ENCODE data around the gene PTPDC1. TPM values are rescaled to one million over a fixed set of nuclear protein-coding genes. Genes with fewer than 3 reads are reported as not detected.
"Not testable (repeated sequence)": the region's sequence is repeated elsewhere in the genome, so short reads cannot be mapped to it uniquely, and the experiment has no call there.

Gene PTPDC1
- total RNA-seq, 1 experiment from 2014 or later: 12.4 TPM

DNA sequence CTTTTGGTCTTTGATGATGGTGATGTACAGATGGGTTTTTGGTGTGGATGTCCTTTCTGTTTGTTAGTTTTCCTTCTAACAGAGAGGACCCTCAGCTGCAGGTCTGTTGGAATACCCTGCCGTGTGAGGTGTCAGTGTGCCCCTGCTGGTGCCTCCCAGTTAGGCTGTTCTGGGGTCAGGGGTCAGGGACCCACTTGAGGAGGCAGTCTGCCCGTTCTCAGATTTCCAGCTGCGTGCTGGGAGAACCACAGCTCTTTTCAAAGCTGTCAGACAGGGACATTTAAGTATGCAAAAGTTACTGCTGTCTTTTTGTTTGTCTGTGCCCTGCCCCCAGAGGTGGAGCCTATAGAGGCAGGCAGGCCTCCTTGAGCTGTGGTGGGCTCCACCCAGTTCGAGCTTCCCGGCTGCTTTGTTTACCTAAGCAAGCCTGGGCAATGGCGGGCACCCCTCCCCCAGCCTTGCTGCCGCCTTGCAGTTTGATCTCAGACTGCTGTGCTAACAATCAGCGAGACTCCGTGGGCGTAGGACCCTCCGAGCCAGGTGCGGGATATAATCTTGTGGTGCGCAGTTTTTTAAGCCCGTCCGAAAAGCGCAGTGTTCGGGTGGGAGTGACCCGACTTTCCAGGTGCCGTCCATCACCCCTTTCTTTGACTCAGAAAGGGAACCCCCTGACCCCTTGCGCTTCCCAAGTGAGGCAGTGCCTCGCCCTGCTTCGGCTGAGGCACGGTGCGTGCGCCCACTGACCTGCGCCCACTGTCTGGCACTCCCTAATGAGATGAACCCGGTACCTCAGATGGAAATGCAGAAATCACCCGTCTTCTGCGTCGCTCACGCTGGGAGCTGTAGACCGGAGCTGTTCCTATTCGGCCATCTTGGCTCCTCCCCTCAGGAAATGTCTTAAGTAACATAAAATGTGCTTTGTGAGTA lies 10.2 kb downstream of the PTPDC1 start:
- not testable (repeated sequence) for DNase-seq (ENCODE audit: low spot score)

DNA sequence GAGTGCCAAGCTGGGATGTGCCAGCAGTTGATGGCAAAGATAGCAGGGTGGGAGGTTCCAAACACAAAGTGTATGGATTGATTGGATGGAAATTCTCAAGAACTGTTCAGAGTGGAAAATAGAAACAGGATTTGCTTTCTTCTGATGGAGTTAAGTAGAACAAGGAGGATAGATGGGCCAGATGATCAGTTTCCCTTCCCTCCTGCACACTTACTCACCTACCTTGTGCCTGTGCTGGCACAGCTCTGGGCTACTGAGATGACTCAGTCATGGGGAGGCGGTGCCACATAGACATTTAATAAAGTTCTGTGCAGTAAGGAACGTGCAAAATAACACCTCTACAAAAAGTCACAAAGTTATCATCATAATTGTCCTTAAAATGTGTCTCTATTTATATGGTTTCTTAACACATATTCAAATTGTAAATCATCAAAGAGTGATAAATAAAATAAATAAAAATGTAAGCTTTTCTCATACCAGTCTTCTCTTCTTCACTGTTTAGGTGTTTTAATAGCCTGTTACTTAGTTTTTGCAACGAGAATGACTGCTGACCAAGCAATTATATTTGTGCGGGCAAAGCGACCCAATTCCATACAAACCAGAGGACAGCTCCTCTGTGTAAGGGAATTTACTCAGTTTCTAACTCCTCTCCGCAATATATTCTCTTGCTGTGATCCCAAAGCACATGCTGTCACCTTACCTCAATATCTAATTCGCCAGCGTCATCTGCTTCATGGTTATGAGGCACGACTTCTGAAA lies 12.7 kb downstream of the PTPDC1 start:
- DNase-seq (ENCODE audit: low spot score): peak; percentile 64

DNA sequence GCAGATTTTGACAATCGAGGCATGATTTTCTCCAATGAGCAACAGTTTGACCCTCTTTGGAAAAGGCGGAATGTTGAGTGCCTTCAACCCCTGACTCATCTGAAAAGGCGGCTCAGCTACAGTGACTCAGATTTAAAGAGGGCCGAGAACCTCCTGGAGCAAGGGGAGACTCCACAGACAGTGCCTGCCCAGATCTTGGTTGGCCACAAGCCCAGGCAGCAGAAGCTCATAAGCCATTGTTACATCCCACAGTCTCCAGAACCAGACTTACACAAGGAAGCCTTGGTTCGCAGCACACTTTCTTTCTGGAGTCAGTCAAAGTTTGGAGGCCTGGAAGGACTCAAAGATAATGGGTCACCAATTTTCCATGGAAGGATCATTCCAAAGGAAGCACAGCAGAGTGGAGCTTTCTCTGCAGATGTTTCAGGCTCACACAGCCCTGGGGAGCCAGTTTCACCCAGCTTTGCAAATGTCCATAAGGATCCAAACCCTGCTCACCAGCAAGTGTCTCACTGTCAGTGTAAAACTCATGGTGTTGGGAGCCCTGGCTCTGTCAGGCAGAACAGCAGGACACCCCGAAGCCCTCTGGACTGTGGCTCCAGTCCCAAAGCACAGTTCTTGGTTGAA lies 13.6 kb downstream of the PTPDC1 start:
- DNase-seq (ENCODE audit: low spot score): peak; percentile 84

DNA sequence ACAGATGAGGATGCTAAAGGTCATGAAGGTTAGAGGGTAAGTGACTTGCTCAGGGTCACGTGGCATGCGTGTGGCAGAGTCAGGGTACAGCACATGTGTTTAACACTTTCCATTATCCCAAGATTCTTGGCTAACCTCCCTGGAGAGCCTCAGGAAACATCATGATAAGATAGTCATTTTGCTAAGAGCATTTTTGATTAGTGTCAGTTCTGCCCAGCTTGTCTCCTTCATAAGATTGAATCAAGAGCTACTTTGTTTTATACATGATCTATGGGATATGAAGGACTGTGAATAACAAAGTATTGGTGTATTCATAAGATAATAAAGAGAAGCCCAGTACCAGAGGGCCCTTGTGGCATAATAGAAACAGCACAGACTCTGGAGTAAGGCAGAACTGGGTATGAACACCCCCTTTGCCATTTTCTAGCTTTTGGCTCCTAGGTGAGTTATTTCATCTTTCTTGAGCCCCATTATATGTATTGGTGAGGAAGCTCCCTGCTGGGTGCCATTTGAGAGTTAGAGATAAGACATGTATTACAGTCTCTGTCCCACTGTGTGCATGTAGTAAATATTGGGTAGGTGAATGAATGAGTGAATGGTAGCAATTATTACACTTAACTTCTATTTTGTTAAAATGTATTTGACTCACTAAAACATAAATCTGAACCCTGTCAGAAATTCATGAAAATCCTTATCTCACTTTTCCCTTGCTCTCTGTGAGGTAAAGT lies 16.1 kb downstream of the PTPDC1 start:
- no peak for DNase-seq (ENCODE audit: low spot score)

DNA sequence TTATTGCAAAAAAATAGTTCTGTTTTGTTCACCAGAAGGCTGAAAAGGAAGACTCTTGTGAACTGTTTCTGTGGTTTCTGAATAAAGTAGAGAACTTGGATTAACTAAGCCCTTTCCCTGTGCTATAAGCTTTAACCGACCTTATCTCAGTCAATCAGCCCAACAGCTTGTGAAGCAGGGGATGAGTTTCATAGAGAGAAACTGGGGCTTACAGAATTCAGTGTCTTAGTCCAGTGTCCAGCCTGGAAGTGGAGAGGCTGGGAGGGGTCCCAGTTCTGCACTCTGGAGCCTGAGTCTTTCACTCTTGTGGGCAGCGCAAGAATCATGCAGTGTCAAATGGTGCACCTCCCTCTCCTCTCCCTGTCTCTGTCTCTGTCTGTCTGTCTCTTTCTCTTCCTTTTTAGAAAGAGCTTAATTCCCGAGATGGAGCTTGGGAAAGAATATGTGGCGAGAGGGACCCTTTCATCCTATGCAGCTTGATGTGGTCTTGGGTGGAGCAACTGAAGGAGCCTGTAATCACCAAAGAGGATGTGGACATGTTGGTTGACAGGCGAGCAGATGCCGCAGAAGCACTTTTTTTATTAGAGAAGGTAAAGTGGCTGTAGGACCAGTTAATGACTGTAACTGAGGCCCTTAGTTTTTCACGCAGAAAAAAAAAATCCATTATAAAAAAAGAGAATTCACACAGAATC lies 17.0 kb downstream of the PTPDC1 start:
- no peak for DNase-seq (ENCODE audit: low spot score)

DNA sequence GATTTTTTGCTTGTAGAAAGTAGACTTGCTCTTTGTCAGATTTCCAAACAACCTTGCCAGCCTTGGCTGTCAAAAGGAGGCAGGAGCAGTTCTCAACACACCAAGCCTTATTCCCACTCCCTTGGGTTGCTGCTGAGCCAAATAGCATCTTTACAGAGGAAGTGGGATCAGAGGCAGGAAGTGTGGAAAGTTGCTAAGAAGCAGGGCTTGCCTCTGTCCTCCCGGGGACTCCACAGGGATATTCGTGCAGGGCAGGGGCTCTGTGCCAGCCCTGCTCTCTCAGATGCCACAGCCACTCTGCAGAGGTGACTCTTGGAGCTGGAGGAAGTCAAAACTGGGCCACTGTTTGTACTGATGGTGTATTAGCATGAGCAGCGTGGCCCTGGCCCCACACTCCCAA lies 24.3 kb downstream of the PTPDC1 start:
- no peak for DNase-seq (ENCODE audit: low spot score)

DNA sequence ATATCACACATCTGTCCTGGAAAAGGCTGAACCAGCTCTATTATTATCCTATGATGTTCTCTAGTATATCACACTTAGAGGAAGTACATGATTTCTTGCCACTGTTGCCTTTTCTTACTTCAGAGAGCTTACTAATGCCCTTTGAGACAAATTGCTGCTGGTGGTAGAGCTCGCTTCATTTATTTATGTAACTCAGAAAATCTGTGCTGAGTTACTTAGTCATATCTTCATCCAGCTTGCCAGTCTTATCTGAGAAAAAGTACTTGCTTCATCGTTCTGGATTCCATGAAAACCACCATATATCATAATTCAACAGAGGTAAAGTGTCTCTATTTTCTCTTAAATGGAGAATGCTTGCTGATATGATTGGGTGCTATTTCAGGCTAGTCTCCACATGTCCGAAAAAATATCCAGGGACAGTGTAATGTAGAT lies 26.6 kb downstream of the PTPDC1 start:
- DNase-seq (ENCODE audit: low spot score): peak; percentile 25

DNA sequence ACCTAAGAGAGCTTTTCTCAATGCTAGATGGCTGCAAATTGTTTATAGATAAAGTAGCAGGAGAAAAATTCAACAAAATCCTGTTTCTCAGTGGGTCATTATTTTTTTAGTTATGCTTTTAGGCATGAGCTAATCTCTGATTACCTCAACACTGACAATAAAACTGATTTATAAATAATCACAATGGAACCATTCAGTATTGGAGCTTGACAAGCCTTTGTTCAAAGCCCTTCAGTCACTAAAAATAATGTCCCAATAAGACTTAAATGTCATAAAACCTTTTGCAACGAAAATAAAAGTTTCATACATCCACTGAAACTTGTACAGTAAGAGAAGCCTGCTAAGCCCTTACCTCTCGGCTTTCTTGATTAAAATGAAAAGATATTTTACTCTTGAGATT lies 27.2 kb downstream of the PTPDC1 start:
- no peak for DNase-seq (ENCODE audit: low spot score)

DNA sequence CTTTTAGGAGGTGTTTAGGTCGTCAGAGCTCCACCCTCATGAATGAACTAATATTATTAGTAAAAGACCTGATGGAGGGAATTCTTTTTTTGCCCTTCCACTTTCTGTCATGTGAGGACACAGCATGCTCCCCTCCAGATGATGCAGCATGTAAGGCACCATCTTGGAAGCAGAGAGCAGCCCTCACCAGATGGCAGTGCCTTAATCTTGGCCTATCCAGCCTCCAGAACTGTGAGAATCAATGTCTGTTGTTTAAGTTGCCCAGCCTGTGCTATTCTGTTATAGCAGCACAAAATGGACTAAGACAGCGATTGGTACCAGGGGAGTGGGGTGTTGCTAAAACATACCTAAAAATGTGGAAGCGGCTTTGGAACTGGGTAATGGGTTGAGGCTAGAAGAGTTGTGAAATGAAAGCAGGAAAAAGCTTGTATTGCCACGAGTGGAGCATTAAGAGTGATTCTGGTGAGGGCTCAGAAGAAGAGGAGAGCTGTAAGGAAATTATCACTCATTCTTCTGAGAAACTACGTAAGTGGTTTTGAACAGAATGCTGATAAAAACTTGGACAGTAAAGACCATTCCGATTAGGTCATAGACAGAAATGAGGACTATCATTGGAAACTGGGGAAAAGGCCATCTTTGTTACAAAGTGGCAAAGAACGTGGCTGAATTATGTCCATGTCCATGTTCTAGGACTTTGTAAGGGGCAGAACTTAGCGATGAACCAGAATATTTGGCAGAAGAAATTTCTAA lies 28.6 kb downstream of the PTPDC1 start:
- DNase-seq (ENCODE audit: low spot score): no peak

DNA sequence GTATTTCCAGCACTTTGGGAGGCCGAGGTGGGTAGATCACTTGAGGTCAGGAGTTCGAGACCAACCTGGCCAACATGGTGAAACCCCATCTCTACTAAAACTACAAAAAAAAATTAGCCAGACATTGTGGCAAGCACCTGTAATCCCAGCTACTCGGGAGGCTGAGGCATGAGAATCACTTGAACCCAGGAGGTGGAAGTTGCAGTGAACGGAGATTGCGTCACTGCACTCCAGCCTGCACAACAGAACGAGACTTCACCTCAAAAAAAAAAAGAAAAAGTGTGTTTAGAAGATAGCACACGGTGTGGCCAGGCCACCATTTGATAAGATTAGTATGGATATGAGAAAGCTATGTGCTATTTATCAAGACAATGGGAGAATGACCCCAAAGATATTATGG lies 35.8 kb downstream of the PTPDC1 start:
- not testable (repeated sequence) for DNase-seq (ENCODE audit: low spot score)

DNA sequence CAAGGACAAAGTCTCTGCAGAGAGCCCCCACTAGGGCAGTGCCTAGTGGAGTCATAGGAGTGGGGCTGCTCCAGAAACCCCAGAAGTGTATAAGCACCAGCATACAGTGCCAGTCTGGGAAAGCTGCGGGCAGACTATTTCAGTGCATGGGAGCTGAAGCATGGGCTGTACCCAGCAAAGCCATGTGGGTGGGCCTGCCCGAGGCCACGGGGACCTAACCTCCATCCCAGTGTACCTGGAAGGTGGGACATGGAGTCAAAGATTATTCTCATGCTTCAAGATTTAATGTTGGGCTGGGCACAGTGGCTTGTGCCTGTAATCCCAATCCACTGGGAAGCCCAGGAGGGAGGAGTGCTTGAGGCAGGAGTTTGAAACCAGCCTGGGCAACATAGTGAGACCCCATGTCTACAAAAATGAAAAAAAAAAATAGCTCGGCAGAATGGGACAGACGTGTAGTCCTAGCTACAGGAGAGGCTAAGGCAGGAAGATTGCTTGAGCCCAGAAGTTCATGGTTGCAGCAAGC lies 36.7 kb downstream of the PTPDC1 start:
- DNase-seq (ENCODE audit: low spot score): no peak

DNA sequence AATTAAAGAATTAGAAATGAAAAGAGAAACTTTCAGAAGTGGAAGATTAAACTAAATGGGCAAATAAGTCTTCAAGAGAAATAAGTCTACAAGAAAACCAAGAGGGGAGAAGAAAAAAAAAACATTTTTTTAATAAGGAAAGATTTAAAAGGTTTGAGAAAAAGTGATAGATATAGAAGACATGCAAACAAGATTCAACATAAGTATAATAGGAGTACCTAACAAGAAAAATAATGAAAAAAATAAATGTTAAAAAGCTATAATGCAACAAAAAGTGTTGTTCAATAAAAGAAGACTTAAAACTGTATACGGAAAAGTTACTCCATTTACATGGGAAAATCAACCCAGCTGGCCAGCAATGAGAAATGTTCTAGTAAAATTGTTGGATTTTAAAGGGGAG lies 42.6 kb downstream of the PTPDC1 start:
- no peak for DNase-seq (ENCODE audit: low spot score)

DNA sequence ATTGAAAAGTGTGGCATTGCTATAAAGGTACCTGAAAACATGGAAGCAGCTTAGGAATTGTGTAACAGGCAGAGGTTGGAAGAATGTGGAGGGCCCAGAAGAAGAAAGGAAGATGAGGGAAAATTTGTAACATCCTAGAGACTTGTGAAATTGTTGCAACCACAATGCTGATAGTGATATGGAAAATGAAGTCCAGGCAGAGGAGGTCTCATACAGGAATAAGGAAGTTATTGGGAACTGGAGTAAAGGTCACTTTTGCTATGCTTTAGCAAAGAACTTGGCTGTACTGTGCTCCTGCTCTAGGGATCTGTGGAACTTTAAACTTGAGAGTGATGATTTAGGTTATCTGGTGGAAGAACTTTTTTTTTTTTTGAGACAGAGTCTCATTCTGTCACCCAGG lies 43.5 kb downstream of the PTPDC1 start:
- no peak for DNase-seq (ENCODE audit: low spot score)

DNA sequence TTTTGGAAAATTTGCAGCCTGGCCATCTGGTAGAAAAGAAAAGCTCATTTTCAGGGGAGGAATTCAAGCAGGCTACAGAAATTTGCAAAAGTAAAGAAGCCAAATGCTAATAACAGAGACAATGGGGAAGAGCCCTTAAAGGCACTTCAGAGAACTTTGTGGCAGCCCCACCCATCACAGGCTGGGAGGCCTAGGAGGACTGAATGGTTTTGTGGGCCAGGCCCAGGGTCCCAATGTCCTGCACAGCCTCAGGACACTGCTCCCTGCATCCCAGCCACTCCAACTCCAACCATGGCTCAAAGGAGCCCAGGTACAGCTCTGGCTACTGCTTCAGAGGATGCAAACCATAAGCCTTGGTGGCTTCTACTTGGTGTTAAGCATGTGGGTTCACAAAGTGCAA lies 44.3 kb downstream of the PTPDC1 start:
- no peak for DNase-seq (ENCODE audit: low spot score)

DNA sequence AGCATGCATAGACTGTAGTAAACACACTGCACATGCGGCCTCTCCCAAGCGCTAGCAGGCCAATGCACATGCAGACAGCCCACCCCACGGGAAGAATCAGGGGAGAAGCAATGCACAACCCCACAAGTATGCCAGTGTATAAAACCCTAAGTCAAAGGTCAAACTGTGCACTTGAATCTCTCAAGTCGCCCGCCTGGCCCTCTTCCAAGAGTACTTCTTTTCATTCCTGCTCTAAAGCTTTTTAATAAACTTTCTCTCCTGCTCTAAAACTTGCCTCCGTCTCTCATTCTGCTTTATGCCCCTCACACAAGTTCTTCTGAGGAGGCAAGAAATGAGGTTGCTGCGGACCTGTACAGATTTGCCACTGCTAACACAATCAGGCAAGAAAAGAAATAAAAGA lies 50.4 kb downstream of the PTPDC1 start:
- no peak for DNase-seq (ENCODE audit: low spot score)

DNA sequence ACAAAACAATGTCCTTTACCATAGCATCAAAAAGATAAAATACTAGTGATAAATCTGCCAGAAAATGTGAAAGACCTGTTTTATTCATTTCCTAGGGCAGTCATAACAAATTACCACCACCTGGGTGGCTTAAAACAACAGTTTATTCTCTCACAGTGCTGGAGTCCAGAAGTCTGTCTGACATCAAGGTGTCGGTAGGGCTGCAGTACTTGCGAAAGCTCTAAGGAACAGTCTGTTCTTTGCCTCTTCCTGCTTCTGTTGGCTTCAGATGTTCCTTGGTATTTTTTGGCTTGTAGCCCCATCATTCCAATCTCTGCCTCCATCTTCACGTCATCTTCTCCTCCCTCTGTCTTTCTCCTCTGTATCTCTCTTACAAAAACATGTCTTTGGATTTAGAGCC lies 51.0 kb downstream of the PTPDC1 start:
- no peak for DNase-seq (ENCODE audit: low spot score)

DNA sequence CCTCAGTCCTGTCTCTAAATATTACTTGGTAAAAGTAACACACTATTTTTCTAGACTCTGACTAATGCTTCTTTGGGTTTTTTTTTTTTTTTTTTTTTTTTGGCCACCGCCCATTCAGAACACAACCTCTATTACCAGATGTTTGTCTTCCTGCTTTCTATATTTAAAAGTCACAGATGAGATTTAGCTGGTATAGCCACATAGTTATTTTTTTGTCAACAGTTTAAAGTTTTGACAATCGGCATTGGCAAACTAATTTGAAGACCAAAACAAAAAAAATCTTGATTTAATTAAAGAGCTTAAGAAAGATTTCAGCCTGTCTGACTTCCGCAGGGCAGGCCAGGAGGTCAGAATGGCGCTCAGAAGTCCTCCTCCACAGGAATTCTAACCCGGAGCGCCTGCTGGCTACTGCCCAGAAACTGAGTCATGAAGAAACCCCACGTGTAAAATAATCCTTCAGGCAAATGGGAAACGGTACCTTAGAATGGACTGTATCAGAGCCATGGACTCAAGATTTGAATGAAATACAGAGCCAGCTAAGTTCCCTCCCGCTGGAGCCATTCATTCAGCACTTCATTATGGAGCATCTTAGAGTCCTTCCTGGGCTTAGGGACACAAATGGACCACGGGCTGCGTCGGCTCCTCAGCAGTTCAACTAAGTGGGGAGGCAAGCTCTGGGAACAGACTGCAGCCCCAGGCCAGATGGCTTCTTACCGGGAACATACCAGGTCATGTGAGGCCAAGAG lies 55.6 kb downstream of the PTPDC1 start:
- DNase-seq (ENCODE audit: low spot score): peak; percentile 95

DNA sequence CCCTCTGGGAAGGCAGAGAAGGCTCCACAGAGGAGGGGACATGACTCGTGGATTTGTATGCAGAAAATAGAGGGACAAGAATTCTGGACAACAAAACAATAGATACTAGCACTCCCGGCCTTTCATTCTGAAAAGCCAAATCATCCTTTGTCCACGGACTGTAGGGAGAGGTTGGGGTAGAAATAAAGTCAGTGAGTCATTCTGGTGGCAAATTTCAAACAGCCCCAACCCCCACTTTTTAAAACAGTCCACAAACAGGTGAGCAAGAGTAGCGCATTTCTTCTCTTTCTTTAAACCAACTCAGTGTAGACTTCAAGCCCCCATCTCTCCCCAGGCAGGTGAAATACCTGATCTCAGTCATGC lies 56.1 kb downstream of the PTPDC1 start:
- DNase-seq (ENCODE audit: low spot score): no peak

All from A172 (cell line).